HFF-Myc (cell line): ENCODE results near the gene INAFM1.

Source experiments
- DNase-seq: peaks from one replicate; pipeline ENCODE4 v3.0.0-alpha.2; 2011; ENCODE audit warnings: low read depth; ENCODE audit errors: extremely low read depth
- H3K4me3 ChIP-seq: replicated peaks from 2 replicates; pipeline ENCODE4 v1.5.1; 2011; ENCODE audit warnings: low read depth, mild to moderate bottlenecking, control low read depth, low read length
- CTCF ChIP-seq: IDR thresholded peaks from 2 replicates; pipeline ENCODE4 v1.5.1; 2012; ENCODE audit warnings: mild to moderate bottlenecking, low read depth, low read length, control low read depth; ENCODE audit errors: missing control alignments

The INAFM1 gene

GRCh38 chr19:47323872-47324271, 49.2 kb downstream of the INAFM1 start:
- no peak for DNase-seq
- TF ChIP-seq CTCF, result no peak

GRCh38 chr19:47324502-47324901, 49.8 kb downstream of the INAFM1 start:
- no peak overlapping the region for H3K4me3 ChIP-seq
- no peak for DNase-seq
- TF ChIP-seq CTCF, result no peak

More at GRCh38 chr19:47323872-47324271, 49.2 kb downstream of the INAFM1 start:
- no peak overlapping the region for H3K4me3 ChIP-seq
